Loucy (cell line): Measurements from ENCODE around the gene HGFAC.

Experiments used
- H2AFZ ChIP-seq: fragments of 200-600 bp; sonication (generic); 2 replicates; pipeline ENCODE4 v1.6.0; 2016; ENCODE audit warnings: antibody characterized with exemption, mild to moderate bottlenecking, low read length, moderate library complexity
- H3F3A ChIP-seq: fragments of 200-600 bp; 2 replicates; pipeline ENCODE4 v1.6.0; 2016; ENCODE audit warnings: antibody characterized with exemption, low read depth, mild to moderate bottlenecking
- H3K27me3 ChIP-seq: fragments of 200-600 bp; sonication (generic); 2 replicates; pipeline ENCODE4 v1.6.1; 2014; ENCODE audit warnings: low read length, mild to moderate bottlenecking; ENCODE audit not compliant: insufficient read depth, poor library complexity, severe bottlenecking
- H3K36me3 ChIP-seq: fragments of 200-600 bp; sonication (generic); 2 replicates; pipeline ENCODE4 v1.6.1; 2016; ENCODE audit warnings: low read length; ENCODE audit not compliant: insufficient read depth
- H3K4me1 ChIP-seq: fragments of 200-600 bp; sonication (generic); 2 replicates; pipeline ENCODE4 v1.5.1; 2014; ENCODE audit warnings: low read length, mild to moderate bottlenecking; ENCODE audit not compliant: insufficient read depth, poor library complexity, severe bottlenecking
- H3K4me2 ChIP-seq: fragments of 200-600 bp; sonication (generic); 2 replicates; pipeline ENCODE4 v1.6.0; 2014; ENCODE audit warnings: antibody characterized with exemption, low read length, low read depth, mild to moderate bottlenecking; ENCODE audit not compliant: poor library complexity, severe bottlenecking
- H3K4me3 ChIP-seq: fragments of 200-600 bp; sonication (generic); 2 replicates; pipeline ENCODE4 v1.5.1; 2014; ENCODE audit warnings: low read length, mild to moderate bottlenecking, mixed read lengths; ENCODE audit not compliant: poor library complexity, severe bottlenecking
- H3K79me2 ChIP-seq: fragments of 200-600 bp; sonication (generic); 2 replicates; pipeline ENCODE4 v1.6.1; 2014; ENCODE audit warnings: low read length; ENCODE audit not compliant: insufficient read depth
- H3K9ac ChIP-seq: fragments of 200-600 bp; sonication (generic); 2 replicates; pipeline ENCODE4 v1.6.0; 2014; ENCODE audit warnings: mild to moderate bottlenecking, low read depth, low read length, moderate library complexity; ENCODE audit not compliant: poor library complexity, severe bottlenecking
- H3K9me2 ChIP-seq: fragments of 200-600 bp; sonication (generic); replicated peaks from 2 replicates; pipeline ENCODE4 v1.6.1; 2016; ENCODE audit warnings: low read depth, low read length, mixed read lengths
- H3K9me3 ChIP-seq: fragments of 200-600 bp; sonication (generic); 2 replicates; pipeline ENCODE4 v1.6.1; 2014; ENCODE audit warnings: mild to moderate bottlenecking, antibody characterized with exemption, low read length, low read depth; ENCODE audit not compliant: insufficient read depth
- H4K20me1 ChIP-seq: fragments of 200-600 bp; sonication (generic); 2 replicates; pipeline ENCODE4 v1.6.0; 2014; ENCODE audit warnings: antibody characterized with exemption, low read length, mild to moderate bottlenecking; ENCODE audit not compliant: insufficient read depth, poor library complexity, severe bottlenecking
- CTCF ChIP-seq: fragments of 200-600 bp; sonication (generic); conservative IDR thresholded peaks from 2 replicates; pipeline ENCODE4 v1.5.1; 2014; ENCODE audit warnings: mild to moderate bottlenecking, antibody characterized with exemption, low read length
- EZH2phosphoT487 ChIP-seq: fragments of 200-600 bp; IDR thresholded peaks from 2 replicates; pipeline ENCODE4 v1.6.1; 2018; ENCODE audit warnings: antibody characterized with exemption, mild to moderate bottlenecking, moderate library complexity, borderline replicate concordance

HGFAC gene

GRCh38 chr4:3396600-3396999 is 45.2 kb upstream of the HGFAC start:
- no peaks in the 10 kb centered on the region for H3F3A ChIP-seq
- no peak for TF ChIP-seq CTCF
- H3K27me3 ChIP-seq: no peaks in the 10 kb centered on the region
- H3K79me2 ChIP-seq: peaks cover 9% of the 10 kb centered on the region; the same call in 1 of the 2 replicates
- no peaks in the 10 kb centered on the region for H3K4me1 ChIP-seq
- H3K9me3 ChIP-seq: no peaks in the 10 kb centered on the region
- H3K9ac ChIP-seq: no peak overlapping the region
- no peaks in the 10 kb centered on the region for H4K20me1 ChIP-seq
- no peak overlapping the region for H3K4me2 ChIP-seq
- peaks cover 4% of the 10 kb centered on the region; the same call in 1 of the 2 replicates for H3K36me3 ChIP-seq
- H2AFZ ChIP-seq: no peak overlapping the region
- H3K9me2 ChIP-seq: no peaks in the 10 kb centered on the region
- H3K4me3 ChIP-seq: no peak overlapping the region

GRCh38 chr4:3397128-3397527 is 44.6 kb upstream of the HGFAC start:
- Histone ChIP-seq H3K79me2 (peaks cover 9% of the 10 kb centered on the region; the same call in 1 of the 2 replicates), H3K9me3 (no peaks in the 10 kb centered on the region), H3K27me3 (no peaks in the 10 kb centered on the region), H3K9ac (no peak overlapping the region), H3K4me3 (no peak overlapping the region), H3F3A (no peaks in the 10 kb centered on the region), H3K9me2 (no peaks in the 10 kb centered on the region), H4K20me1 (no peaks in the 10 kb centered on the region), H3K4me1 (no peaks in the 10 kb centered on the region), H2AFZ (no peak overlapping the region), H3K36me3 (peaks cover 4% of the 10 kb centered on the region; the same call in 1 of the 2 replicates), H3K4me2 (no peak overlapping the region)
- no peak for TF ChIP-seq CTCF
- TF ChIP-seq EZH2phosphoT487: no peak

- no peaks in the 10 kb centered on the region for H3K27me3 ChIP-seq
- H3K4me2 ChIP-seq: no peak overlapping the region
- TF ChIP-seq EZH2phosphoT487 (no peak), CTCF (no peak; the same call in 1 of the 2 replicates)
- H3K9me3 ChIP-seq: no peaks in the 10 kb centered on the region
- no peaks in the 10 kb centered on the region for H4K20me1 ChIP-seq
- H3K4me1 ChIP-seq: no peaks in the 10 kb centered on the region
- H3K36me3 ChIP-seq: peaks cover 4% of the 10 kb centered on the region; the same call in 1 of the 2 replicates
- no peaks in the 10 kb centered on the region for H3K9me2 ChIP-seq
- no peak overlapping the region for H2AFZ ChIP-seq
- H3F3A ChIP-seq: no peaks in the 10 kb centered on the region
- H3K79me2 ChIP-seq: peaks cover 9% of the 10 kb centered on the region; the same call in 1 of the 2 replicates
- no peak overlapping the region for H3K9ac ChIP-seq
- no peak overlapping the region for H3K4me3 ChIP-seq
These were observed 42.2 kb upstream of the HGFAC start for GRCh38 chr4:3399277-3400194.
